GM19035 (cell line): ENCODE data around the gene RHOT2.

Source experiments
- ATAC-seq: cut with Tn5 transposase; IDR thresholded peaks from one replicate; pipeline ENCODE4 v1.9.1; 2021; ENCODE audit not compliant: unreplicated experiment

Gene RHOT2

GRCh38 chr16:667780-668518, at the start of gene RHOT2:
Gene RHOT2 (plus strand): TSS chr16:668132. CDS start chr16:668200, 68 bp downstream.
- ATAC-seq = peak; percentile 80

GRCh38 chr16:619476-620100, 48.3 kb upstream of the RHOT2 start:
- no peak for ATAC-seq

GRCh38 chr16:620700-621525, 47.0 kb upstream of the RHOT2 start:
- no peak for ATAC-seq

- ATAC-seq = no peak
Observed at GRCh38 chr16:621526-622105, 46.3 kb upstream of the RHOT2 start.

- ATAC-seq = no peak
Observed at GRCh38 chr16:622920-623280, 45.0 kb upstream of the RHOT2 start.

- no peak for ATAC-seq
Observed at GRCh38 chr16:624526-625070, 43.3 kb upstream of the RHOT2 start.

GRCh38 chr16:625117-625976, 42.6 kb upstream of the RHOT2 start:
- ATAC-seq = no peak

- no peak for ATAC-seq
Observed at GRCh38 chr16:625977-626765, 41.8 kb upstream of the RHOT2 start.

GRCh38 chr16:626787-627453, 41.0 kb upstream of the RHOT2 start:
- no peak for ATAC-seq

- no peak for ATAC-seq
Observed at GRCh38 chr16:627454-628239, 40.3 kb upstream of the RHOT2 start.

GRCh38 chr16:628321-629061, 39.4 kb upstream of the RHOT2 start:
- no peak for ATAC-seq

- ATAC-seq = no peak
Observed at GRCh38 chr16:629185-629832, 38.6 kb upstream of the RHOT2 start.

- ATAC-seq = no peak
Observed at GRCh38 chr16:629833-630248, 38.1 kb upstream of the RHOT2 start.

GRCh38 chr16:630249-630814, 37.6 kb upstream of the RHOT2 start:
- ATAC-seq = no peak

- no peak for ATAC-seq
Observed at GRCh38 chr16:630815-631405, 37.0 kb upstream of the RHOT2 start, which contains the start of gene WFIKKN1. Gene WFIKKN1 (plus strand): TSS chr16:630985. CDS start chr16:631254, 269 bp downstream.

GRCh38 chr16:631808-632358, 36.0 kb upstream of the RHOT2 start:
- ATAC-seq = no peak
